Smooth muscle cell (in vitro differentiated cells): ENCODE results near the gene NAT10. TPM values are rescaled to one million over a fixed set of nuclear protein-coding genes. Genes with fewer than 3 reads are reported as not detected.

ENCODE experiments used
- DNase-seq: peaks from one replicate; lab custom pipeline; 2025; ENCODE audit not compliant: unreplicated experiment; lab: John Stamatoyannopoulos, UW
- H2AFZ ChIP-seq: fragments of 200-600 bp; sonication (generic); 2 replicates; pipeline ENCODE4 v1.6.0; 2016; ENCODE audit warnings: antibody characterized with exemption, low read depth, mild to moderate bottlenecking
- H3F3A ChIP-seq: fragments of 200-600 bp; sonication (generic); 2 replicates; pipeline ENCODE4 v1.6.0; 2017; ENCODE audit warnings: antibody characterized with exemption, low read depth
- H3K27ac ChIP-seq: fragments of 200-600 bp; sonication (generic); 2 replicates; pipeline ENCODE4 v1.5.1; 2016; ENCODE audit warnings: low read depth, mild to moderate bottlenecking
- H3K27me3 ChIP-seq: fragments of 200-600 bp; sonication (generic); 2 replicates; pipeline ENCODE4 v1.6.1; 2016; ENCODE audit warnings: low read depth, mild to moderate bottlenecking
- H3K36me3 ChIP-seq: fragments of 200-600 bp; sonication (generic); 2 replicates; pipeline ENCODE4 v1.5.1; 2016; ENCODE audit warnings: low read depth
- H3K4me1 ChIP-seq: fragments of 200-600 bp; sonication (generic); 2 replicates; pipeline ENCODE4 v1.5.1; 2016; ENCODE audit warnings: low read depth
- H3K4me2 ChIP-seq: fragments of 200-600 bp; sonication (generic); 2 replicates; pipeline ENCODE4 v1.6.0; 2016; ENCODE audit warnings: mild to moderate bottlenecking
- H3K4me3 ChIP-seq: fragments of 200-600 bp; sonication (generic); 2 replicates; pipeline ENCODE4 v1.5.1; 2016; ENCODE audit warnings: mild to moderate bottlenecking
- H3K79me2 ChIP-seq: fragments of 200-600 bp; sonication (generic); 2 replicates; pipeline ENCODE4 v1.6.0; 2016; ENCODE audit warnings: low read depth, mild to moderate bottlenecking
- H3K9ac ChIP-seq: fragments of 200-600 bp; sonication (generic); 2 replicates; pipeline ENCODE4 v1.6.0; 2016; ENCODE audit warnings: low read depth
- H3K9me3 ChIP-seq: fragments of 200-600 bp; sonication (generic); replicated peaks from 2 replicates; pipeline ENCODE4 v1.5.1; 2016; ENCODE audit warnings: low read depth
- H4K20me1 ChIP-seq: fragments of 200-600 bp; sonication (generic); 2 replicates; pipeline ENCODE4 v1.6.0; 2016; ENCODE audit warnings: low read depth
- WGBS: methylation state at CpG from one replicate; pipeline ENCODE4 v1.1.7; 2016; ENCODE audit warnings: low lambda C conversion rate; 5-methylcytosine and 5-hydroxymethylcytosine counted together
- polyA plus RNA-seq: library from polyadenylated mRNA; unstranded; fragments of >200 nt; fragmentation: Nextera tagmentation; extraction: Ambion mirVana; gene quantifications from 2 replicates; pipeline ENCODE4 v1.2.1, GENCODE V29; 2016
- total RNA-seq: library from RNA; depleted of rRNA; stranded (reverse); fragments of >200 nt; gene quantifications from 2 replicates; pipeline ENCODE4 v1.2.3, GENCODE V29; 2014
- TF ChIP-seq, protein P1 (sequence below): fragments of 200-600 bp; sonication (generic); IDR thresholded peaks from 2 replicates; pipeline ENCODE4 v1.5.1; 2017; ENCODE audit warnings: borderline replicate concordance, mild to moderate bottlenecking, antibody characterized with exemption; ENCODE audit not compliant: insufficient read depth, poor library complexity, severe bottlenecking

Gene NAT10
- total and polyA plus RNA-seq, 2 experiments from 2014 or later = 16.4 to 20.9 TPM

DNA sequence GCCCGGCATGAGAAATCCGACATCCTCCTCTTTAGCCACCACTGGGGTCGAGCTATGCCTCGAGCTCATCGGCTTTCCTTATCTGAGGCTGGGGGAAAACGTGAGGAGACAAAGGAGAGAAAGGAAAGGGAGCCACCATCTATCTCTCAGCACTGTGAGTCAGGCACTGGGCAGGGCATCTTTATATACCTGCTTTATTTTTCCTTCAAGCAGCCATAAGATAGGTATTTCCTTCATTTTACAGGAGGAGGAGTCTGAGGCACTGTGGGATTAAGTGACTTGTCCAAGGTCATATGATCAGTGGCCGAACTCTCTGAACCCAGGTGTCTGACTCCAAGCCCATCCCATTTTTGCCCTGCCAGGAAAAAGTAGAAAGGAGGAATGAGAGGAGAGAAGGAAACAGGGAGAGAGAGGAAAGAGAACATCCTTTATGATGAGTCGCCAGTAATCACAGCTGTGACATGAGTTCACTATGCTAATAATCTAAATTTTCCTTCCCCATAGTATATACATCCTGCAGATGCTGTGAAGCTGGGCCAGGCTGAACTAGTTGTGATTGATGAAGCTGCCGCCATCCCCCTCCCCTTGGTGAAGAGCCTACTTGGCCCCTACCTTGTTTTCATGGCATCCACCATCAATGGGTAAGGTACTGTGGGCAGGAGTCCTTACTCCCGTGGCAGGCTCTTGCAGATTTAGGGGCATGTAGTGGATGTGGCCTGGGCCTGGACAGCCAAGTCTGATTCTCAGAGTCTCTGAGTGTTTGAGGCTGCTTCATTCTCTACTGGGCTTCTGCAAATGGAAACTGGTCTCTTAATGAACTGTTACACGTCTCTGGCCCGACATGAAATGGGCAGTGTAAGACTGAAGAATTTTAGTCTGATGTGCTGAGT is 21.8 kb downstream of the NAT10 start:
- TF ChIP-seq, protein P1, sequence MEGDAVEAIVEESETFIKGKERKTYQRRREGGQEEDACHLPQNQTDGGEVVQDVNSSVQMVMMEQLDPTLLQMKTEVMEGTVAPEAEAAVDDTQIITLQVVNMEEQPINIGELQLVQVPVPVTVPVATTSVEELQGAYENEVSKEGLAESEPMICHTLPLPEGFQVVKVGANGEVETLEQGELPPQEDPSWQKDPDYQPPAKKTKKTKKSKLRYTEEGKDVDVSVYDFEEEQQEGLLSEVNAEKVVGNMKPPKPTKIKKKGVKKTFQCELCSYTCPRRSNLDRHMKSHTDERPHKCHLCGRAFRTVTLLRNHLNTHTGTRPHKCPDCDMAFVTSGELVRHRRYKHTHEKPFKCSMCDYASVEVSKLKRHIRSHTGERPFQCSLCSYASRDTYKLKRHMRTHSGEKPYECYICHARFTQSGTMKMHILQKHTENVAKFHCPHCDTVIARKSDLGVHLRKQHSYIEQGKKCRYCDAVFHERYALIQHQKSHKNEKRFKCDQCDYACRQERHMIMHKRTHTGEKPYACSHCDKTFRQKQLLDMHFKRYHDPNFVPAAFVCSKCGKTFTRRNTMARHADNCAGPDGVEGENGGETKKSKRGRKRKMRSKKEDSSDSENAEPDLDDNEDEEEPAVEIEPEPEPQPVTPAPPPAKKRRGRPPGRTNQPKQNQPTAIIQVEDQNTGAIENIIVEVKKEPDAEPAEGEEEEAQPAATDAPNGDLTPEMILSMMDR = no peak
- Histone ChIP-seq H3K27ac (no peak overlapping the region), H3K27me3 (no peaks in the 10 kb centered on the region), H3K4me2 (no peak overlapping the region), H3F3A (no peaks in the 10 kb centered on the region), H3K79me2 (no peaks in the 10 kb centered on the region), H4K20me1 (no peaks in the 10 kb centered on the region), H3K9ac (no peak overlapping the region), H2AFZ (no peak overlapping the region), H3K4me1 (no peaks in the 10 kb centered on the region), H3K9me3 (no peaks in the 10 kb centered on the region), H3K4me3 (no peak overlapping the region), H3K36me3 (peaks cover 11% of the 10 kb centered on the region)
- no peak for DNase-seq
- 97% methylated on average over 12 of the region's 12 CpGs for WGBS

DNA sequence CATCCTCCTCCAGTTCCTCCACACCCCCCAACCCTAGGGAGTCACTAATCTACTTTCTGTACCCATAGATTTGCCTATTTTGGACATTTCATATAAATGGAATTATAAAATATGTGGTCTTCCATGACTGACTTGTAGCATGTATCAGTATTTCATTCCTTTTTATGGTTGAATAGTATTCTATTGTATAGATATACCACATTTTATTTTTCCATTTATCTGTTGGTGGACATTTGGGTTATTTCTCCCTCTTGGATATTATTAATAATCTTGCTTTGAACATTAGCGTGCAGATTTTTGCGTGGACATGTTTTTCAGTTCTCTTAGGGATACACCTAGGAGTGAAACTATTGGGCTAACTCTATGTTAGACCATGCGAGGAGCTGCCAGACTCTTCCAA is 23.4 kb downstream of the NAT10 start:
- no peak overlapping the region for H3K9ac ChIP-seq
- H3K4me2 ChIP-seq = no peak overlapping the region
- H3K36me3 ChIP-seq = peaks cover 11% of the 10 kb centered on the region
- no peaks in the 10 kb centered on the region for H3K9me3 ChIP-seq
- no peak overlapping the region for H2AFZ ChIP-seq
- no peak overlapping the region for H3K4me3 ChIP-seq
- 93% methylated on average over 3 of the region's 3 CpGs for whole genome bisulfite sequencing
- no peaks in the 10 kb centered on the region for H3F3A ChIP-seq
- H3K27me3 ChIP-seq = no peaks in the 10 kb centered on the region
- TF ChIP-seq, protein P1 = no peak
- H4K20me1 ChIP-seq = no peaks in the 10 kb centered on the region
- DNase-seq = no peak
- H3K79me2 ChIP-seq = no peaks in the 10 kb centered on the region
- H3K27ac ChIP-seq = no peak overlapping the region
- no peaks in the 10 kb centered on the region for H3K4me1 ChIP-seq

DNA sequence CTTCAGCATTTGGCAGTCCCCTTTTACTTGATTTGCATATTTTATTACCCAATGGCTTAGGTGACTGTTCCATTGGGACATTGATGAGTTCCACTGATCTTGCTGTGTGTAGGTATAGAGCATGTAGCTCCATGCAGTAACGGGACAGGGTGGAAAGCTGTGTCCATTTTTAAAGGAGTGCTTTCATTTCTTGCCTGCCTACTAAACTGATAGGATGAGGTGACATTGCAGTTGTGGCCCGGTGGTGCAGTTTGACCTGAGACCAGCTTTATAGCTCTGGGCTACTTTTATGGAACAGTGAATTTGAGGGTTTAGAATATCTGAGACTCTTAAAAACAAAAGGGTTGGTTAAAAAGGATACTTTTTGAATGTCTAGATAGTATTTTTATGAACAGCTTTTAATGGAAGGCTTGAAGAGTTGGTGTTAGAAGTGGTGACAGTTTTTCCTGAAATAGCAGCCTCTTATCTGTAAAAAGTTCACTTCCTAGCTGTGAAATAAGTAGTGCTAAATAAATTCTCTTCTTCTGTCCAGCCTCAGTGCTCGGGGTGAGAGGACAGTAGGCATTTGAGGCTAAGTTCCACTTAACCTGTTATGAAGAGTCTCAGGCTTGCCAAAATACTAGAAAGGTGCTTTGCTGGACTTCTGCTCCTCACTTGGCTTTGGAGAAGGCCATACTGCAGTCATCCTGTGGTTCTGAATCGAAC is 27.0 kb downstream of the NAT10 start:
- no peak for DNase-seq
- H3K4me2 ChIP-seq = no peak overlapping the region
- H3K4me1 ChIP-seq = no peaks in the 10 kb centered on the region
- no peak overlapping the region for H2AFZ ChIP-seq
- 96% methylated on average over 4 of the region's 4 CpGs for WGBS
- no peak overlapping the region for H3K27ac ChIP-seq
- TF ChIP-seq, protein P1 = no peak
- no peaks in the 10 kb centered on the region for H3F3A ChIP-seq
- peaks cover 4% of the 10 kb centered on the region for H3K36me3 ChIP-seq
- no peak overlapping the region for H3K9ac ChIP-seq
- no peaks in the 10 kb centered on the region for H3K27me3 ChIP-seq
- H4K20me1 ChIP-seq = no peaks in the 10 kb centered on the region
- no peaks in the 10 kb centered on the region for H3K9me3 ChIP-seq
- no peaks in the 10 kb centered on the region for H3K79me2 ChIP-seq
- H3K4me3 ChIP-seq = no peak overlapping the region
